Subcutaneous adipose tissue (tissue), 4 donors: ENCODE data around the gene OR6B2. TPM values are rescaled to one million over a fixed set of nuclear protein-coding genes. Genes with fewer than 3 reads are reported as not detected.

Experiments
- total RNA-seq, 4 donors: library from RNA; depleted of rRNA; stranded (reverse); fragments of >200 nt; gene quantifications; one replicate each; pipeline ENCODE4 v1.1.0, GENCODE V29; 2016
- TF ChIP-seq, protein P1 (sequence below): fragments of 450-650 bp; IDR thresholded peaks from one replicate; pipeline ENCODE4 v1.5.1; 2016; ENCODE audit warnings: low read depth, mild to moderate bottlenecking, control low read depth, antibody characterized with exemption, moderate library complexity

The OR6B2 gene
- total RNA-seq: not detected

DNA sequence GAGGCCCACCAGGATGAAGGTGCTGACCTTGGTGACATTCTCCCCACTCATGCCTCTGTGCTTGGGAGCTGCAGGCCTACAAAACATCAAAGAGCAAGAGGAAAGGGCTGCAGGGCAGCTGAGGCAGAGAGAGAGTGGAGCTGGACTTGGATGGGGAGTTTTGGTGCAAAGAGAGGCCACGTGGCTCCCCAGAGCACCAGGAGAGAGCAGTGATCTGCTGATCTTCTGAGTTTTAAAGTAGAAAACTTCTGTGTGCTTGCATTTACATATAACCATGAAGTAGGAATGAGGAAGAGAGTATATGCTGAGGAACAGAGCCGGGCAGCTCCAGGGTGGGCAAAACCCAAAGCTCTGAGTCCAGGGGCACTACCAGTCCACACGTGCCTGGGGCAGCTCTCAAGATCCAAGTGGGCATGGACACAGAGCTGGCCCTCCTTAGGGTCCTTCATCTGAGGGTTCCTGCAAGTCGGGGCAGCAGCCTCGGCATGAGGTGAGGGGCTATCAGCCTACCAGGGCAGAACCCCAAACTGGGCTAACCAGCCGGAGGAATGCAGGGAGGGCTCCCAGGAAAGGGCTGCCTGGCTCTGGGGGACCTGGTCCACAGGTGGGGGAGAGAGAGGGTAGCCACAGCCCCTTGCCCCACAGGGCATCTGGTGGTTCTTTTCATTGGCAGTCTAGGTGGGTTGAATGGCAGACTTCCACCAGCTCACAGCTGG, at the start of gene OR6B2:
Gene OR6B2 (minus strand): TSS at position 51 of the 716 bp plus-strand sequence. CDS start 0 bp downstream, at position 51.
- TF ChIP-seq, protein P1, sequence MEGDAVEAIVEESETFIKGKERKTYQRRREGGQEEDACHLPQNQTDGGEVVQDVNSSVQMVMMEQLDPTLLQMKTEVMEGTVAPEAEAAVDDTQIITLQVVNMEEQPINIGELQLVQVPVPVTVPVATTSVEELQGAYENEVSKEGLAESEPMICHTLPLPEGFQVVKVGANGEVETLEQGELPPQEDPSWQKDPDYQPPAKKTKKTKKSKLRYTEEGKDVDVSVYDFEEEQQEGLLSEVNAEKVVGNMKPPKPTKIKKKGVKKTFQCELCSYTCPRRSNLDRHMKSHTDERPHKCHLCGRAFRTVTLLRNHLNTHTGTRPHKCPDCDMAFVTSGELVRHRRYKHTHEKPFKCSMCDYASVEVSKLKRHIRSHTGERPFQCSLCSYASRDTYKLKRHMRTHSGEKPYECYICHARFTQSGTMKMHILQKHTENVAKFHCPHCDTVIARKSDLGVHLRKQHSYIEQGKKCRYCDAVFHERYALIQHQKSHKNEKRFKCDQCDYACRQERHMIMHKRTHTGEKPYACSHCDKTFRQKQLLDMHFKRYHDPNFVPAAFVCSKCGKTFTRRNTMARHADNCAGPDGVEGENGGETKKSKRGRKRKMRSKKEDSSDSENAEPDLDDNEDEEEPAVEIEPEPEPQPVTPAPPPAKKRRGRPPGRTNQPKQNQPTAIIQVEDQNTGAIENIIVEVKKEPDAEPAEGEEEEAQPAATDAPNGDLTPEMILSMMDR: no peak

DNA sequence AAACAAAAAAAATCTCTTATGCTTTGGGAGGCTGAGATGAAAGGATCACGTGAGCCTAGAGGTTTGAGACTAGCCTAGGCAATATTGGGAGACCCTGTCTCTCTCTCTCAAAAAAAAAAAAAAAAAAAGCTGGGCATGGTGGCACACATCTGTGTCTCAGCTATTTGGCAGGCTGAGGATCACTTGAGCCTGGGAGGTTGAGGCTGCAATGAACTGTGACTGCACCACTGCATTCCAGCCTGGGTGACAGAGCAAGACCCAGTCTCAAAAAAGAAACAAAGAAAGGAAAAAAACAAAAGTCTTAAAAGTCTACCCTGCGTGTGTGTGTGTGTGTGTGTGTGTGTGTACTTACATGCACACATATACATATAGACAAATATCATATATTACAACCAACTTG, 48.4 kb upstream of the OR6B2 start:
- TF ChIP-seq, protein P1: no peak

DNA sequence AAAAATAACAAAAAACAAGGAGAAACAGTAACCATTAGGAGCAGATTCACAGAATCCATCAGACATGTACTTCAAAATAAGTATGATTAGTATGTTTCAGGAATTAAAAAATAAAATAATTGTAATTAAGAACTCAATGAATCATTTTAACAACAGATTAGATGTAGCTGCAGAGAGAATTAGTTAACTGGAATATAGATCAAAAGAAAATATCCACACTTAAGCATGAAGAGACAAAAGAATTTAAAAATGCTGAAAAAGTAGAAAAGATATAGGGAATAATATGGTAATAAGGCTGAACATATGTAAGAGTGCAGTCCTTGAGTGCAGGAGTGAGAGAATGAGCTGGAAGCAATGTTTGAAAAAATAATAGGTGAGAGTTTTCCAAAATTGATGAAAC, 47.2 kb upstream of the OR6B2 start:
- TF ChIP-seq, protein P1: no peak

DNA sequence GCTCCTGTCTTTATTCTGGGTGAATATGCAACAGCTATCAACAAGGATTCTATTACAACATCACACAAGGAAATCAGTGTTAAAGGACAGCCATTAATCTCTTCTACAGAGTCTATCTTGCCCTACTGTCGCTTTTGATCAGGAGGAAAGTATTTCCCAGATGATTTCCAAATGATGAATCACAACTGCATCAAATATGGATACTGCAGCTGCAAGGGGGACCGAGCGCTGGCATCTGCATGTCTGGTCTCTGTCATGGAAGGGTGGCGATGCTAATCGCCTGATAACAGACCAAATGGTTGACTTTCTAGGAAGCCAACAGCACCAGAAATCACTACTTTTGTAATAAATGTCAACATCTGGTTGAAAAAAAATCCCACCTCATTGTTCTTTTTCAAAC, 44.3 kb upstream of the OR6B2 start:
- TF ChIP-seq, protein P1: no peak

DNA sequence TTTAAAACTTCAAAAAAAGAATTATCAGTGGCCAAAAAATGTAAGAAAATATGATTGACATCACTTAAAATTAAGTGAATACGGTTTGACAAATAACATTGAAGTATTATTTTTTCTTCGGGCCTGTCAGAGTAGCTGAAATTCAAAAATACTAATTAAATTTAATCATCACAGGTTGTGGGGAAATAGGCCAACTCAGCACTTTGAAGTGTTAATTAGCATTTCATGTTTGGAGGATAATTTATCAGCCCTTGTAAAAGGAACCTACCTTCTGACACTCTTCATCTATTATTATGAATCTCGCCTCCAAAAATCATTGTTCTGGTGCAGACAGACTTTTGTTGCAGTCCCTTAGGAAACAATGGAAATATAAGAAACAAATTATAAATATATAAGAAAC, 40.7 kb upstream of the OR6B2 start:
- TF ChIP-seq, protein P1: no peak

DNA sequence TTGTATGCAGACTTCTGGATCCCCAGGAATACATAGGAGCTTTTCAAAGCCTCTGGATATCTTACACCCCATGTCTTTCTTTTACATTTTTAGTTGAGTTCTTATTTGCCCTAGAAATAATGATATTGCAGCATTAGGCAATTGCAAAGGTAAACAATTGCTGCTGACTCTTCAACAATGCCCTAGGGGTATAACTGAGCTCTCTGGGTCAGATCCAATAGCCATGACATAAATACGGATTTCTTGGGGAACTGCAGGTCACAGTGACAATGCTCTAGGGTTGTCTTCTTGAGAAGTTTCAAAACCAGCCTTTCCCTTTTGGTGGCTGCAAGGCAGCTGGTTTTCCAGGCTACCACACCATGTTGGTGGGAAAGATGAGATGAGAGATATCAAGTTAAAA, 39.6 kb upstream of the OR6B2 start:
- TF ChIP-seq, protein P1: no peak

DNA sequence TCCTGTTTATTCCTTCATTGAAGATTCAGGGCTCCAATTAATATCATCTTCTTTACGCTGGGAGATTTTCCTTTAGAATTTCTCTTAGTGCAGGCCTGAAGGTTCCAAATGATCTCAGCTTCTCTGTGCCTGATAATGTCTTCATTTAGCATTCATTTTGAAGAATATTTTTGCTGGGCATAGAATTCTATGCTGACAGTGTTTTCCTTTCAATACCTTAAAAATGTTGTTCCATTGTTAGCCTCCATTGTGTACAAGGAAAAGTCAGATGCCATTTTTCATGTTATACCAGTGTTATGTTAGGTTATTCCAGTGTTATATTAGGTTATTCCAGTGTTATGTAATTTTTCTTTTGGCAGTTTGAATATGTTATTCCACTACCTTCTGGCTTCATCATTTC, 38.0 kb upstream of the OR6B2 start:
- TF ChIP-seq, protein P1: no peak
